GM12878 (cell line): Measurements from ENCODE around the gene BIN1. TPM values are rescaled to one million over a fixed set of nuclear protein-coding genes. Genes with fewer than 3 reads are reported as not detected.

Source experiments
- ATAC-seq: fragments of 200-7000 bp; cut with Tn5 transposase; 3 replicates; pipeline ENCODE4 v1.9.1; 2020; ENCODE audit warnings: mild to moderate bottlenecking, moderate library complexity
- BruUV-seq: library from RNA; stranded (reverse); fragments of 400-500 nt; replicated peaks from 2 replicates; lab custom pipeline; 2021; lab: Mats Ljungman, UMichigan
- CTCF ChIA-PET: fragments of 300-600 bp; sonication (Branson Sonifier 250); formaldehyde crosslinking; extraction: SDS; loops from one replicate; lab custom pipeline; 2021; ENCODE audit warnings: inconsistent platforms; lab: Yijun Ruan, JAX
- POLR2A ChIA-PET: fragments of 350-600 bp; formaldehyde crosslinking; extraction: SDS; loops from one replicate; lab custom pipeline; 2021; ENCODE audit warnings: inconsistent platforms; lab: Charles Lee
- RAD21 ChIA-PET: fragments of 300-600 bp; sonication (Branson Sonifier 250); formaldehyde crosslinking; loops from one replicate; lab custom pipeline; 2023; ENCODE audit warnings: antibody characterized with exemption; ENCODE audit not compliant: unreplicated experiment; lab: Charles Lee
- SMC1A ChIA-PET: fragments of 300-600 bp; sonication (Branson Sonifier 250); formaldehyde crosslinking; loops from one replicate; lab custom pipeline; 2023; ENCODE audit not compliant: unreplicated experiment, uncharacterized antibody; lab: Charles Lee
- DNase-seq: peaks from one replicate; pipeline ENCODE4 v3.0.0-alpha.2; 2011; ENCODE audit warnings: low read depth, low spot score
- FAIRE-seq: peaks from 3 replicates; lab custom pipeline; 2011; peaks lifted over from hg19 to GRCh38; lab: Jason Lieb, UNC
- H2AFZ ChIP-seq: 2 replicates; pipeline ENCODE4 v1.6.0; 2011; ENCODE audit warnings: low read depth, low read length, control low read depth; ENCODE audit not compliant: control insufficient read depth
- H3K27ac ChIP-seq: 2 replicates; pipeline ENCODE4 v1.5.1; 2011; ENCODE audit warnings: control low read depth; ENCODE audit not compliant: control insufficient read depth, insufficient read depth
- H3K27me3 ChIP-seq, 2 experiments: replicated peaks in 1 of 2; 2 replicates each; pipeline versions ENCODE4 v1.6.0 to v1.6.1; 2011; ENCODE audit warnings: low read length in 1 of 2; ENCODE audit not compliant: control insufficient read depth in 2 of 2, insufficient read depth in 2 of 2
- H3K36me3 ChIP-seq, 2 experiments: 2 replicates each; pipeline ENCODE4 v1.5.1; 2011; ENCODE audit warnings: low read length in 1 of 2; ENCODE audit not compliant: control insufficient read depth in 2 of 2, insufficient read depth in 2 of 2
- H3K4me1 ChIP-seq: 2 replicates; pipeline ENCODE4 v1.6.1; 2011; ENCODE audit warnings: mild to moderate bottlenecking, low read length, moderate library complexity, mixed read lengths; ENCODE audit not compliant: control insufficient read depth, insufficient read depth
- H3K4me2 ChIP-seq: 2 replicates; pipeline ENCODE4 v1.6.0; 2011; ENCODE audit warnings: control low read depth; ENCODE audit not compliant: control insufficient read depth, insufficient read depth
- H3K4me3 ChIP-seq: fragments of 200-600 bp; sonication (generic); 2 replicates; pipeline ENCODE4 v1.5.1; 2016
- H3K79me2 ChIP-seq: 2 replicates; pipeline ENCODE4 v1.6.0; 2011; ENCODE audit warnings: low read length; ENCODE audit not compliant: control insufficient read depth, insufficient read depth
- H3K9ac ChIP-seq: 2 replicates; pipeline ENCODE4 v1.8.0; 2011; ENCODE audit warnings: low read length, control low read depth, mixed read lengths; ENCODE audit not compliant: control insufficient read depth, insufficient read depth
- H3K9me3 ChIP-seq: replicated peaks from 3 replicates; pipeline ENCODE4 v1.5.1; 2011; ENCODE audit warnings: mild to moderate bottlenecking, low read length; ENCODE audit not compliant: control insufficient read depth, insufficient read depth
- H4K20me1 ChIP-seq: 2 replicates; pipeline ENCODE4 v1.6.0; 2011; ENCODE audit not compliant: control insufficient read depth, insufficient read depth
- EP300 ChIP-seq, 2 experiments: fragments of 150-350 bp in 1 of 2; IDR thresholded peaks; 2 replicates each; pipeline ENCODE4 v1.6.1; 2011 to 2012; ENCODE audit warnings: low read depth in 2 of 2, low read length in 2 of 2, borderline replicate concordance in 1 of 2, improper control_type of control experiment in 1 of 2, inconsistent platforms in 1 of 2; ENCODE audit not compliant: control insufficient read depth in 1 of 2
- SUPT20H ChIP-seq: IDR thresholded peaks from 2 replicates; pipeline ENCODE4 v1.6.1; 2011; ENCODE audit warnings: low read depth, mild to moderate bottlenecking, low read length, moderate library complexity, borderline replicate concordance; ENCODE audit not compliant: control insufficient read depth
- TCF7 ChIP-seq: IDR thresholded peaks from 2 replicates; pipeline ENCODE4 v1.6.1; 2014; ENCODE audit warnings: antibody characterized with exemption, borderline replicate concordance
- ZNF592 ChIP-seq: fragments of 450-650 bp; IDR thresholded peaks from 2 replicates; pipeline ENCODE4 v1.6.1; 2017; ENCODE audit warnings: mild to moderate bottlenecking, moderate library complexity
- WGBS: methylation state at CpG from one replicate; pipeline ENCODE4 v1.1.6; 2016; ENCODE audit warnings: low lambda C conversion rate; ENCODE audit not compliant: insufficient replicate concordance, insufficient coverage; ENCODE audit errors: missing lambda C conversion rate; 5-methylcytosine and 5-hydroxymethylcytosine counted together
- in situ Hi-C: fragments of 300-500 bp; cut with MboI; formaldehyde crosslinking; loops from 9 replicates; pipeline ENCODE4 v1.14.3; 2018; ENCODE audit warnings: mixed read lengths
- intact Hi-C: fragments of 100-400 bp; cut with micrococcal nuclease; formaldehyde crosslinking; loops from one replicate; pipeline ENCODE4 v1.14.2; 2022; ENCODE audit not compliant: unreplicated experiment
- polyA plus RNA-seq, 11 experiments: library from polyadenylated mRNA; depleted of rRNA in 4 of 11; unstranded in 6 of 11; stranded (reverse) in 5 of 11; fragments of >200 nt; fragmentation: Nextera tagmentation in 4 of 11; fragmentation: Illumina TruSeq in 1 of 11; extraction: Ambion mirVana in 4 of 11; extraction: Trizol in 1 of 11; gene quantifications; 1 replicate in 1 of 11; 2 replicates in 10 of 11; pipeline versions ENCODE4 v1.2.1 to v1.2.3, GENCODE V29; 2011 to 2016; ENCODE audit warnings: inconsistent platforms in 2 of 11, missing spikeins in 2 of 11, low read depth in 1 of 11
- total RNA-seq, 4 experiments: library from RNA; depleted of rRNA in 3 of 4; stranded (reverse); fragments of >200 nt in 3 of 4; fragmentation: Illumina TruSeq in 1 of 4; extraction: Trizol in 1 of 4; gene quantifications; 2 replicates each; pipeline versions ENCODE4 v1.2.1 to v1.2.3, GENCODE V29; 2013 to 2021

Gene BIN1
- total and polyA plus RNA-seq, 10 of the 15 experiments (the other 5 are each of a cell fraction or from before 2014, with no cell fraction given) = 0.32 to 21.3 (median 11.2) TPM

GRCh38 chr2:127047716-127048617 lies 59.0 kb downstream of the BIN1 start (continued):
- TF ChIP-seq ZNF592 (no peak), SUPT20H (no peak), EP300 (IDR thresholded peaks at IDR 0.05; ENCODE audit: borderline replicate concordance in 1 of 2, control insufficient read depth in 1 of 2, low read depth in 2 of 2, low read length in 2 of 2) (no peak)

DNA sequence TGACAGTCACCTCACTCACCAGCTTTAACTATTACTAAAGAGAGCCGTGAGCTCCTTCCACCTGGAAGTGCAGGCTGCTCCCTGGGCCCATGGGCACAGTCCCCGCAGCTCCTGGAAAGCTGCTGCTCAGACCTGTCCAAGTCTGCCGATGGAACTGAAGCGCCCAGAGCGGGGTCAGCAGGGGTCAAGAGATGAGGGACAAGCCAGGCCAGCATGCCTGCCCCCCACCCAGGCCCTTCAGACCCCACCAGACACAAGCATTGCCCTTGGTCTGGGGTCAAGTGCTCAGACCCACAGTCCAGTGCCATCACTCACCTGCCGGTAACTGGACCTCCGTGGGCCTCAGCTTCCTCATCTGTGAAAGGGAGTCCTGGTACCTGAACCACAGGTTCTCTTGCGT lies 59.9 kb downstream of the BIN1 start:
- Histone ChIP-seq H3K4me2 (no peak overlapping the region), H4K20me1 (no peaks in the 10 kb centered on the region), H3K4me1 (no peaks in the 10 kb centered on the region), H3K36me3 (no peaks in the 10 kb centered on the region), H2AFZ (no peak overlapping the region), H3K79me2 (no peaks in the 10 kb centered on the region), H3K27ac (no peak overlapping the region), H3K9me3 (no peaks in the 10 kb centered on the region; the same call in 2 of the 3 replicates), H3K27me3 (no peaks in the 10 kb centered on the region), H3K4me3 (no peak overlapping the region), H3K9ac (no peak overlapping the region)
- no TSS peak for BruUV-seq
- in situ Hi-C loops = no loop called here
- TF ChIP-seq TCF7 = no peak
- ATAC-seq (no peak), FAIRE-seq (no peak), DNase-seq (no peak)
- ChIA-PET SMC1A (no interaction called here), POLR2A (no interaction called here), RAD21 (no interaction called here), CTCF (no interaction called here)
- 70% methylated on average over 8 of the region's 8 CpGs for WGBS
- intact Hi-C loops = no loop called here
